ENCODE measurements around the gene ZNF254. TPM values are rescaled to one million over a fixed set of nuclear protein-coding genes. Genes with fewer than 3 reads are reported as not detected.

The ZNF254 gene
- total RNA-seq, 1 donor from 2014 or later, result 17.1 TPM

GRCh38 chr19:24057144-24057543 lies 29.8 kb upstream of the ZNF254 start:
- no peak overlapping the region for H3K4me3 ChIP-seq
- DNase-seq, result no peak
- no peaks in the 10 kb centered on the region for H3K9me3 ChIP-seq
- ATAC-seq, result no peak
- no peaks in the 10 kb centered on the region for H3K27me3 ChIP-seq
- H3K36me3 ChIP-seq, result peaks cover 96% of the 10 kb centered on the region
- no peaks in the 10 kb centered on the region for H3K4me1 ChIP-seq
- no peak for TF ChIP-seq CTCF (IDR thresholded peaks at IDR 0.05)
- intact Hi-C loops (cut with DNase I), result no loop called here
- H3K27ac ChIP-seq, result no peak overlapping the region

- no peak for TF ChIP-seq CTCF (IDR thresholded peaks at IDR 0.05)
- Histone ChIP-seq H3K36me3 (peaks cover 72% of the 10 kb centered on the region), H3K4me1 (no peaks in the 10 kb centered on the region), H3K4me3 (no peak overlapping the region), H3K9me3 (no peaks in the 10 kb centered on the region), H3K27me3 (no peaks in the 10 kb centered on the region), H3K27ac (no peak overlapping the region)
- DNase-seq (no peak), ATAC-seq (peak; percentile 15)
- intact Hi-C loops (cut with DNase I), result no loop called here
Observed at GRCh38 chr19:24059563-24060295, 27.3 kb upstream of the ZNF254 start.

DNA sequence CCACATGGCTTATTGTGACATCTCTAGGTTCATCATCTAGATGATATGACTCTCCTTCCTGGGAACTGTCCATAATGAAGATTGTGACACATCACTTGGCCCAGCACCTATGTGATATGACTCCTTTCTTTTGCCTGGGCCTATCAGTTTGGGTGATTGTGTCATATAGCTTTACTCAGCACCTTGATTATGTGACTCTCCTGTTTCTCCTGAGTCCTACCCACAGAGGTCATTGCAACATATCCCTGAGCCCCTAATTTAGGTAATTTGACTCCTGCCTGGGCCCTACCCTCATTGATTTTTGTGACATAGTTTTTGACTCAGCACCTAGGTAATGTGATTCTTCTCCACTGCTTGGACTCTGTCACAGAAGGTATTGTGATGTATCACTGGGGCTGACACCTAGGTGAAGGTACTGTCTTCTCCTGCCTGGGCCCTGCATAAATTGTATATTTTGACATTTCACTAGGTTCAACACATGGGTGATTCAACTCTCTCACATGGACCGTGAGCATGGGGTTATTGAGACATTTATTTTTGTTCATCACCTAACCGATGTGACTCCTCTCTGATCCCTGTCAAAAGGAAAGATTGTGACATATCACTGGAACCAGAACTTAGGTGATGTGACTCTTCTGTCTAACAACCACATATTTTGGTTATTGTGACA lies 26.2 kb upstream of the ZNF254 start:
- H3K27me3 ChIP-seq, result no peaks in the 10 kb centered on the region
- intact Hi-C loops (cut with DNase I), result no loop called here
- no peak overlapping the region for H3K27ac ChIP-seq
- no peak for ATAC-seq
- no peaks in the 10 kb centered on the region for H3K9me3 ChIP-seq
- DNase-seq, result no peak
- no peaks in the 10 kb centered on the region for H3K4me1 ChIP-seq
- H3K36me3 ChIP-seq, result peaks cover 70% of the 10 kb centered on the region
- no peak overlapping the region for H3K4me3 ChIP-seq
- TF ChIP-seq CTCF (IDR thresholded peaks at IDR 0.05), result no peak

- DNase-seq (no peak), ATAC-seq (no peak)
- H3K36me3 ChIP-seq, result peaks cover 65% of the 10 kb centered on the region
- H3K27me3 ChIP-seq, result no peaks in the 10 kb centered on the region
- H3K9me3 ChIP-seq, result no peaks in the 10 kb centered on the region
- no peak overlapping the region for H3K27ac ChIP-seq
- no peak for TF ChIP-seq CTCF (IDR thresholded peaks at IDR 0.05)
- no peak overlapping the region for H3K4me3 ChIP-seq
- no peaks in the 10 kb centered on the region for H3K4me1 ChIP-seq
- intact Hi-C loops (cut with DNase I), result no loop called here
Observed at GRCh38 chr19:24062190-24062589, 24.8 kb upstream of the ZNF254 start.

DNA sequence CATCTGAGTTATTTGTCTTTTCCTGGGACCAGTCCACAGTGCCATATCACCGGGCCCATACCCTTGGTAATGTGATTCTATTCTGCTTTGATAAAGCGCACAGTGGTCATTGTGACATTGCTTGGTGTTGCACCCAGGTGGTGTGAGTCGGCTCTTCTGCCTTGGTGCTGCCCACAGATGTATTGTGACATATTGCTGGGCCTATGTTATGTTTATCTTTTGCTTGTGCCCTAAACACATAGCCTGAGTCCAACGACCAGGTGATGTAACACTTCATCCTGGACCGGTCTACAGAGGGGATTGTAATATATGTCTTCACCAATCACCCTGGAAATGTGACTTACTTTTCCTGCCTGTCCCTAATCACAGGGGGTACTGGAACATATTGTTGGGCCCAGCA lies 23.7 kb upstream of the ZNF254 start:
- Histone ChIP-seq H3K27ac (no peak overlapping the region), H3K9me3 (no peaks in the 10 kb centered on the region), H3K27me3 (no peaks in the 10 kb centered on the region), H3K4me3 (no peak overlapping the region), H3K4me1 (no peaks in the 10 kb centered on the region), H3K36me3 (peaks cover 65% of the 10 kb centered on the region)
- ATAC-seq (no peak), DNase-seq (no peak)
- no peak for TF ChIP-seq CTCF (IDR thresholded peaks at IDR 0.05)
- intact Hi-C loops (cut with DNase I), result no loop called here

Measured in upper lobe of right lung (tissue), 1 donor.